WTC11 (cell line): ENCODE data around the gene HPCAL1.

ENCODE experiments used
- SOX15 ChIP-seq: fragments of 250-450 bp; sonication (Bioruptor Pico); IDR thresholded peaks from 2 replicates; pipeline ENCODE4 v1.9.0; 2021; ENCODE audit warnings: mild to moderate bottlenecking
- SP1 ChIP-seq: sonication (generic); formaldehyde crosslinking; conservative IDR thresholded peaks from 2 replicates; pipeline ENCODE4 v1.8.1; 2022; ENCODE audit warnings: missing genetic modification reagents
- TF ChIP-seq, protein P1 (sequence below): fragments of 200-600 bp; IDR thresholded peaks from 2 replicates; pipeline ENCODE4 v1.8.0; 2022; ENCODE audit warnings: antibody characterized with exemption

DNA sequence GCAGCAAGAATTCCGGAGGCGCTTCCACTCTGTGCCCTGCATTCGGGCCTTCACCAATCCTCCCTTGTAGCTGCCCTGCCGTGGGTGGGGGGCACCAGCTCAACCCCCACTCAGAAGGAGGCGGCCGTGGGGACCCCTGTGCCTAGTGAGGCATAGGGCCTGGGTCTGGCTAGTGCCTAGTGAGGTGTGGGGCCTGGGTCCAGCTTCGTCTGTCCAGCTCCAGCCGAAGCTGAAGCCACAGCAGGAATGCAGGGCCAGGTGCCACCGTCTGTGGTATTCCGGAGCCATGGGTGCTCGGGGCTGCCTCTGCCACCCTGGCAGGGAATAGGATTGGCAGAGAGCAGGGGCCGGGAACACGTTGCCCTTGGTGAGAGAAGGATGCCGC lies 133.1 kb downstream of the HPCAL1 start:
- TF ChIP-seq, protein P1, sequence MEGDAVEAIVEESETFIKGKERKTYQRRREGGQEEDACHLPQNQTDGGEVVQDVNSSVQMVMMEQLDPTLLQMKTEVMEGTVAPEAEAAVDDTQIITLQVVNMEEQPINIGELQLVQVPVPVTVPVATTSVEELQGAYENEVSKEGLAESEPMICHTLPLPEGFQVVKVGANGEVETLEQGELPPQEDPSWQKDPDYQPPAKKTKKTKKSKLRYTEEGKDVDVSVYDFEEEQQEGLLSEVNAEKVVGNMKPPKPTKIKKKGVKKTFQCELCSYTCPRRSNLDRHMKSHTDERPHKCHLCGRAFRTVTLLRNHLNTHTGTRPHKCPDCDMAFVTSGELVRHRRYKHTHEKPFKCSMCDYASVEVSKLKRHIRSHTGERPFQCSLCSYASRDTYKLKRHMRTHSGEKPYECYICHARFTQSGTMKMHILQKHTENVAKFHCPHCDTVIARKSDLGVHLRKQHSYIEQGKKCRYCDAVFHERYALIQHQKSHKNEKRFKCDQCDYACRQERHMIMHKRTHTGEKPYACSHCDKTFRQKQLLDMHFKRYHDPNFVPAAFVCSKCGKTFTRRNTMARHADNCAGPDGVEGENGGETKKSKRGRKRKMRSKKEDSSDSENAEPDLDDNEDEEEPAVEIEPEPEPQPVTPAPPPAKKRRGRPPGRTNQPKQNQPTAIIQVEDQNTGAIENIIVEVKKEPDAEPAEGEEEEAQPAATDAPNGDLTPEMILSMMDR = no peak
- no peak for TF ChIP-seq SOX15 (CRISPR knock-in tag)
- TF ChIP-seq SP1 (CRISPR knock-in tag) = no peak
